Neutrophil (primary cell): ENCODE measurements around the gene CRK.
"Not testable (repeated sequence)": the region's sequence is repeated elsewhere in the genome, so short reads cannot be mapped to it uniquely, and the experiment has no call there.

ENCODE experiments used
- H3K27ac ChIP-seq: fragments of 200-600 bp; sonication (generic); 2 replicates; pipeline ENCODE4 v1.5.1; 2016; ENCODE audit warnings: mild to moderate bottlenecking, moderate library complexity
- H3K27me3 ChIP-seq: fragments of 200-600 bp; sonication (generic); 2 replicates; pipeline ENCODE4 v1.6.0; 2016; ENCODE audit warnings: mild to moderate bottlenecking
- H3K36me3 ChIP-seq: fragments of 200-600 bp; sonication (generic); 2 replicates; pipeline ENCODE4 v1.5.1; 2017
- H3K4me1 ChIP-seq, 2 experiments: fragments of 200-600 bp in 1 of 2; sonication (generic) in 1 of 2; 1 replicate in 1 of 2; 2 replicates in 1 of 2; pipeline versions ENCODE4 v1.5.1 to v1.6.1; 2013 to 2016; ENCODE audit warnings: low read depth in 1 of 2, low read length in 1 of 2, mild to moderate bottlenecking in 1 of 2, moderate library complexity in 1 of 2; ENCODE audit not compliant: control insufficient read depth in 1 of 2, insufficient read depth in 1 of 2
- H3K4me3 ChIP-seq, 2 experiments: fragments of 200-600 bp in 1 of 2; sonication (generic) in 1 of 2; 1 replicate in 1 of 2; 2 replicates in 1 of 2; pipeline ENCODE4 v1.5.1; 2013 to 2016; ENCODE audit warnings: low read depth in 1 of 2, low read length in 1 of 2, mild to moderate bottlenecking in 1 of 2, moderate library complexity in 1 of 2
- H3K9me3 ChIP-seq: fragments of 200-600 bp; sonication (generic); 2 replicates; pipeline ENCODE4 v1.5.1; 2016
- TF ChIP-seq, protein P1 (sequence below): fragments of 200-600 bp; sonication (generic); IDR thresholded peaks from 2 replicates; pipeline ENCODE4 v1.5.1; 2016; ENCODE audit warnings: antibody characterized with exemption

Gene CRK

DNA sequence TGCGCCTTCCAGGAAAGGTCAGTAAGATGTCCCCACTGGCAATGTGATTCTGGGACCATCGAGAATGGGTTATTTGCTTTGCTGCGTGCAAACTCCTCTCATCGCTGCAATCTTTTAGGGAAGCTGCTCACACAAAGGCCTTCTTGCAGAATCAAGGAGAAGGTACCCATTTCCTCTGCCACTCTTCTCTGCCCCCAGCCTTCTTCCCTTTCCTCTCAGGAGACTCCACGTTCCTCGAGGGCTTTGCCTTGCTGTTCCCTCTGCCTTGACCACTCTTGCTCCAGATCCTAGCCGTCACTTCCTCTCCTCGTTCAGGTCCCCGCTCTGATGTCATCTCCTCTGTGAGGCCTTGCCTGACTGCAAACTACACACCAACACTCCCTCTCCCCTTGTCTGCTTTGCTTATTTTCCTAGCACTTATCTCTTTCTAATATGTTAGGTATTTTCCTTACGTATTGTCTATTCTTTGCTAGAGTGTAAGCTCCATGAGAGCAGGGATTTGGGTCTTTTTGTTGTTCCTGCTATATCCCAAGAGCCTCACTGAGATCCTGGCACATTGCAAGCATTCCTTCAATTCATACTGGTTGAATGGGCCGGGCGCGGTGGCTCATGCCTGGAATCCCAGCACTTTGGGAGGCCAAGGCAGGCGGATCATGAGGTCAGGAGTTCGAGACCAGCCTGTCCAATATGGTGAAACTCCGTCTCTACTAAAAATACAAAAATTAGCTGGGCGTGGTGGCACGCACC, 5.3 kb upstream of the CRK start:
- Histone ChIP-seq H3K4me1 (peaks cover 54 to 58% of the 10 kb centered on the region in 2 experiments), H3K27me3 (peaks cover 52% of the 10 kb centered on the region), H3K36me3 (no peaks in the 10 kb centered on the region), H3K9me3 (no peaks in the 10 kb centered on the region), H3K27ac (peak overlapping the region; percentile 83), H3K4me3 (peak overlapping the region in 1 of 2 experiments; percentile 17)
- TF ChIP-seq, protein P1, sequence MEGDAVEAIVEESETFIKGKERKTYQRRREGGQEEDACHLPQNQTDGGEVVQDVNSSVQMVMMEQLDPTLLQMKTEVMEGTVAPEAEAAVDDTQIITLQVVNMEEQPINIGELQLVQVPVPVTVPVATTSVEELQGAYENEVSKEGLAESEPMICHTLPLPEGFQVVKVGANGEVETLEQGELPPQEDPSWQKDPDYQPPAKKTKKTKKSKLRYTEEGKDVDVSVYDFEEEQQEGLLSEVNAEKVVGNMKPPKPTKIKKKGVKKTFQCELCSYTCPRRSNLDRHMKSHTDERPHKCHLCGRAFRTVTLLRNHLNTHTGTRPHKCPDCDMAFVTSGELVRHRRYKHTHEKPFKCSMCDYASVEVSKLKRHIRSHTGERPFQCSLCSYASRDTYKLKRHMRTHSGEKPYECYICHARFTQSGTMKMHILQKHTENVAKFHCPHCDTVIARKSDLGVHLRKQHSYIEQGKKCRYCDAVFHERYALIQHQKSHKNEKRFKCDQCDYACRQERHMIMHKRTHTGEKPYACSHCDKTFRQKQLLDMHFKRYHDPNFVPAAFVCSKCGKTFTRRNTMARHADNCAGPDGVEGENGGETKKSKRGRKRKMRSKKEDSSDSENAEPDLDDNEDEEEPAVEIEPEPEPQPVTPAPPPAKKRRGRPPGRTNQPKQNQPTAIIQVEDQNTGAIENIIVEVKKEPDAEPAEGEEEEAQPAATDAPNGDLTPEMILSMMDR = no peak

DNA sequence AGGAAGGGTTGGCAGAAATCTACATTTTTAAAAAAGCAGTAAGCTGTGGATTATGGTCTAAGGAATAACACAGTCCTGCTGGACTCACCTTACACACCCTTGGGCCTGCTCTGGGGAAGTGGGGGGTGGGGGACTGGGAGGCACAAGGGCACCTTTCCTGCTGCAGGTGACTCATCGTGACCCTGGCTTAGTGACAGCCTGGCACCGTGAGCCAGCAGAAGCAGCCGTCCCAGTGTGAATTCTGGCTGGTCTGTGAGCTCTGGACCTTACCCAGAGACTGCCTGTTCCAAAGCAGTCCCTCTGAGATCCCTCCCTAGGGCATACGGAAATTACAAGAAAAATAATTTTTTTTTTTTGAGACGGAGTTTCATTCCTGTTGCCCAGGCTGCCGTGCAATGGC, 4.2 kb upstream of the CRK start:
- Histone ChIP-seq H3K4me1 (peaks cover 55 to 60% of the 10 kb centered on the region in 2 experiments), H3K27ac (peak overlapping the region; percentile 83), H3K27me3 (peaks cover 41% of the 10 kb centered on the region), H3K36me3 (no peaks in the 10 kb centered on the region), H3K4me3 (no peak overlapping the region), H3K9me3 (no peaks in the 10 kb centered on the region)
- TF ChIP-seq, protein P1 = no peak

DNA sequence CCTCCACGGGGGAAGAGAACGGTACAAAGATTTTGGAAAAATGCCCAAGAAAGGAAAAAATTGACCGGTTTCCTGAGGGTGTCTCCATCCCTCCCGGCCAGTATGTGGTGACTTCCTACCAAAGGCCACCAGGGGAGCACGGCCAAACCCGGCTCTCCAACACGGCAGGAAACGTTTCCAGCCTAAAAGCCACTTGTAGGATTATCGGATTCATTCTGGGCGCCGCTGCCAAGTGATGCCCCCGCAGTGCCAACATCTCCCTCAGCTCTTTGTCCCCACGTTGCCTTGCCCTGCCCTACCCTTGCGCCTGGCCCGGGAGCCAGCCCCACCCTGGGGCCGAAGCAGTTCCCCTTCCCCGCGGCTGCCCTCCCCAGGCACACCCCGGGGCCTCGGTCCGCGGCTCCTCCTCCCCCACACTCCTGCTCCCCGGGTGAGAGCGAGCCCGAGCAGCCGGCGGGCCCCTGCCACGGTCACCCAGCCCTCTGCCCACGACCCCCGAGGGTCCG, 688 bp downstream of the CRK start:
- TF ChIP-seq, protein P1 = peak; percentile 70
- Histone ChIP-seq H3K9me3 (no peaks in the 10 kb centered on the region), H3K27ac (peak overlapping the region; percentile 99), H3K4me3 (peak overlapping the region; percentile 83 to 97), H3K27me3 (peaks cover 25% of the 10 kb centered on the region), H3K4me1 (peaks cover 40 to 48% of the 10 kb centered on the region in 2 experiments), H3K36me3 (peaks cover 19% of the 10 kb centered on the region)

DNA sequence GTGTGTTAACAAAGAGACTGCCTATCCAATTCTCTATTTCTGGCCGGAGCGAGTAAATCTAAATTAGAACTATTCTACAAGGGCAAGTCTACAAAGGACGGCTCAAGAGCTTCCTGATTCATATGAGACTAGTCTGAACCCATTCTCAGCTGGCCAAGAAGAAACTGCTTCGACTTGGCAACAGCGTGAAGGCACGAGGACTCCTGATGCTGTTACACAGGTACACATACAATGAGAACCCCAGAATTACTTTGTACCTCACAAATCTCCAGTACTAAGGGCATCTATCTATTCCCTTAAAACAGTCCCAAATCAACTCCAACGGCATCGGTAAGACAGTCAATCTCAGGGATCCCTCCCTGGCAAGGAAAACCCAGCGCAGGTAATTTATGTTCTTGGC, 1.5 kb downstream of the CRK start:
- peak overlapping the region; percentile 99 for H3K27ac ChIP-seq
- TF ChIP-seq, protein P1 = no peak
- H3K36me3 ChIP-seq = peaks cover 19% of the 10 kb centered on the region
- no peaks in the 10 kb centered on the region for H3K9me3 ChIP-seq
- peaks cover 17% of the 10 kb centered on the region for H3K27me3 ChIP-seq
- peaks cover 36 to 45% of the 10 kb centered on the region in 2 experiments for H3K4me1 ChIP-seq
- H3K4me3 ChIP-seq = peak overlapping the region; percentile 83 to 97

DNA sequence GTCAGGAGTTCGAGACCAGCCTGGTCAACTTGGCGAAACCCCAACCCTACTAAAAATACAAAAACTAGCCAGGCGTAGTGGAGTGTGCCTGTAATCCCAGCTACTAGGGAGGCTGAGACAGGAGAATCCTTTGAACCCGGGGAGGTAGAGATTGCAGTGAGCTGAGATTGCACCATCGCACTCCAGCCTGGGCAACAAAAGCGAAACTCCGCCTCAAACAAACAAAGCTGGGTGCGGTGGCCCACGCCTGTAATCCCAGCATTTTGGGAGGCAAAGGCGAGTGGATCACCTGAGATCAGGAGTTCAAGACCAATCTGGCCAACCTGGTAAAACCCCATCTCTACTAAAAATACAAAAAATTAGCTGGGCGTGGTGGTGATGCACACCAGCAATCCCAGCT, 2.3 kb downstream of the CRK start:
- not testable (repeated sequence) for H3K9me3 ChIP-seq
- peaks cover 12% of the 10 kb centered on the region for H3K27me3 ChIP-seq
- H3K27ac ChIP-seq = peak overlapping the region; percentile 99
- peak overlapping the region in 1 of 2 experiments; percentile 97 for H3K4me3 ChIP-seq
- peaks cover 19% of the 10 kb centered on the region for H3K36me3 ChIP-seq
- H3K4me1 ChIP-seq = peaks cover 41 to 51% of the 10 kb centered on the region in 2 experiments

DNA sequence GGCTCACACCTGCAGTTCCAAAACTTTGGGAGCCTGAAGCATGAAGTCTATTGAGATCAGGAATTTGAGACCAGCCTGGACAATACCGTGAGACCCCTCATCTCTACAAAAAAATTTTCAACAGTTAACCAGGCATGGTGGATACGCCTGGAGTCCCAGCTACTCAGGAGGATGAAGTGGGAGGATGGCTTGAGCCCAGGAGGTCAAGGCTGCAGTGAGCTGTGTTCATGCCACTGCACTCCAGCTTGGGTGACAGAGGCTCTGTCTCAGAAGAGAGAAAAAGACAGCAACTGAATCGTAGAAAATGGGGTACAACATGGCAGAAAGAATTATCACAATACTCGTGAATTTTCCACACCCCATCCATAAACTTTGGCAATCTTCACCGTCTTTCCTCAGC, 3.2 kb downstream of the CRK start:
- Histone ChIP-seq H3K4me3 (no peak overlapping the region), H3K27me3 (peaks cover 3% of the 10 kb centered on the region), H3K27ac (no peak overlapping the region), H3K9me3 (no peaks in the 10 kb centered on the region), H3K36me3 (peaks cover 19% of the 10 kb centered on the region), H3K4me1 (peaks cover 45 to 56% of the 10 kb centered on the region in 2 experiments)
- TF ChIP-seq, protein P1 = no peak

DNA sequence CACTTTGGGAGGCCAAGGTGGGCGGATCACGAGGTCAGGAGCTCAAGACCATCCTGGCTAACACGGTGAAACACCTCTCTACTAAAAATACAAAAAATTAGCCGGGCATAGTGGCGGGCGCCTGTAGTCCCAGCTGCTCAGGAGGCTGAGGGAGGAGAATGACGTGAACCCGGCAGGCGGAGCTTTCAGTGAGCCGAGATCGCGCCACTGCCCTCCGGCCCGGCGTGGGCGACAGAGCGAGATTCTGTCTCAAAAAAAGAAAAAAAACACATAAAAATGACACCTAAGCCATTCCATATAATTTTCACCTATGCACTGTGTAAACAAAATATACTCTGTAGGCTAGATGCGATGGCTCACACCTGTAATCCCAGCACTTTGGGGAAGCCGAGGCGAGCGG, 5.8 kb downstream of the CRK start:
- peaks cover 28% of the 10 kb centered on the region for H3K36me3 ChIP-seq
- H3K9me3 ChIP-seq, H3K4me3 ChIP-seq, H3K27me3 ChIP-seq: not testable (repeated sequence)
- peak overlapping the region; percentile 54 for H3K27ac ChIP-seq
- H3K4me1 ChIP-seq = peaks cover 47 to 54% of the 10 kb centered on the region in 2 experiments
